Suprapubic skin (tissue), 4 donors: ENCODE results near the gene TSNAX. TPM values are rescaled to one million over a fixed set of nuclear protein-coding genes. Genes with fewer than 3 reads are reported as not detected.
A peak's percentile ranks its signal among the peaks of the same experiment; 100 is the strongest.

Experiments used
- DNase-seq, 2 donors: peaks; one replicate each; pipeline ENCODE4 v3.0.0-alpha.2; 2019; ENCODE audit warnings: low spot score in 2 of 2
- H3K27ac ChIP-seq: fragments of 200-600 bp; sonication (generic); one replicate; pipeline ENCODE4 v1.5.1; 2019
- H3K27me3 ChIP-seq: fragments of 200-600 bp; sonication (generic); one replicate; pipeline ENCODE4 v1.5.1; 2019
- H3K36me3 ChIP-seq: fragments of 200-600 bp; sonication (generic); one replicate; pipeline ENCODE4 v1.5.1; 2019
- H3K4me1 ChIP-seq: fragments of 200-600 bp; sonication (generic); one replicate; pipeline ENCODE4 v1.5.1; 2019
- H3K4me3 ChIP-seq: fragments of 200-600 bp; sonication (generic); one replicate; pipeline ENCODE4 v1.5.1; 2019; ENCODE audit warnings: mild to moderate bottlenecking
- H3K9me3 ChIP-seq: fragments of 200-600 bp; sonication (generic); one replicate; pipeline ENCODE4 v1.5.1; 2019
- EP300 ChIP-seq: sonication (generic); formaldehyde crosslinking; IDR thresholded peaks from one replicate; pipeline ENCODE4 v1.6.1; 2017; ENCODE audit warnings: antibody characterized with exemption
- POLR2A ChIP-seq, 2 donors: fragments of 450-650 bp; IDR thresholded peaks; one replicate each; pipeline ENCODE4 v1.6.1; 2017; ENCODE audit warnings: antibody characterized with exemption in 2 of 2, mild to moderate bottlenecking in 2 of 2, moderate library complexity in 2 of 2
- POLR2AphosphoS5 ChIP-seq, 3 donors: sonication (generic); formaldehyde crosslinking; IDR thresholded peaks; one replicate each; pipeline ENCODE4 v1.6.1; 2017; ENCODE audit warnings: antibody characterized with exemption in 3 of 3
- WGBS: methylation state at CpG from one replicate; pipeline ENCODE4 v1.1.5; 2018; 5-methylcytosine and 5-hydroxymethylcytosine counted together
- total RNA-seq, 4 donors: library from RNA; depleted of rRNA; stranded (reverse); fragments of >200 nt; gene quantifications; one replicate each; pipeline ENCODE4 v1.1.0, GENCODE V29; 2016
- TF ChIP-seq, protein P1 (sequence below), 2 donors: fragments of 200-600 bp in 1 of 2; fragments of 450-650 bp in 1 of 2; sonication (generic) in 1 of 2; IDR thresholded peaks; one replicate each; pipeline ENCODE4 v1.5.1; 2016 to 2019; ENCODE audit warnings: antibody characterized with exemption in 2 of 2, mild to moderate bottlenecking in 1 of 2, moderate library complexity in 1 of 2

TSNAX gene
- total RNA-seq, 4 donors from 2014 or later, result 18.8 to 36.4 (median 25.4) TPM

DNA sequence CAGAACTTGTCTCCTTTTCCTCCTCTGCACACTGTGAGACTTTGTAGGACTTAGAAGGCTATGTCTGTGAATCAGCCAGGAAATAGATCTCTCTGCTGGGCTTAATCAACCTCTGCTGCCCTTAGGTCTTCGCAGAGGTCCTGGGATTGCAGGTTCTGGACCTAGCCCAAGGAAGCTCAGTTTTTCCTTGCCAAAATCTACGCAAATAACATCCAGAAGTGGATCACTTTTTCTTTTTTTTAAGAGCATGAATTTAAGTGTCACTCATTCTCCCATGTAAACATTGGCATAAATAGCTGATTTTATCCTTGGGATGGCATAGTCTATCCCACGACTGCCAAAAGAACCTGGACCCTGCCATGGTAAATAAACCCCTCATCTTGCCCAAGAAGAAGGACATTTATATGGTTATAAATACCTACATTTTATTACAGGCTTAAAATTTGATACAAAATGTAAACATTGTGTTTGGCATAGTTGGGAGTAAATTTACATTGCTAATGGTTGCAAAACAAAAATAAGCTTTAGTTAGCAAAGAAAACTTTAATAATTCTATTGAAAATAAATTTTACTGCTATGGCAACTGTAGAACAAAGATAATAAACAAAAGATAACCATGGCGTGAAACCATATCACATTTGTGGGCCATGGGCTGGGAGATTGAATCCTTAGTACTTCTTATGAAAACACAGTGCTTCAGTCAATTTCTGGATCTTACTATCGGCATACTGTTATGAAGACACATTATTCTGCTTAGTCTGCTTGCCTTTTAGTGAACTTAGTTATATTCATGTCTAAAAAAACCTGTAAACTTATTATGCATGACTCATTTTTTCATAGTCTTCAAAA lies 73.6 kb downstream of the TSNAX start:
- no peak for DNase-seq
- WGBS, result 55% methylated on average over 5 of the region's 5 CpGs
- TF ChIP-seq, protein P1, sequence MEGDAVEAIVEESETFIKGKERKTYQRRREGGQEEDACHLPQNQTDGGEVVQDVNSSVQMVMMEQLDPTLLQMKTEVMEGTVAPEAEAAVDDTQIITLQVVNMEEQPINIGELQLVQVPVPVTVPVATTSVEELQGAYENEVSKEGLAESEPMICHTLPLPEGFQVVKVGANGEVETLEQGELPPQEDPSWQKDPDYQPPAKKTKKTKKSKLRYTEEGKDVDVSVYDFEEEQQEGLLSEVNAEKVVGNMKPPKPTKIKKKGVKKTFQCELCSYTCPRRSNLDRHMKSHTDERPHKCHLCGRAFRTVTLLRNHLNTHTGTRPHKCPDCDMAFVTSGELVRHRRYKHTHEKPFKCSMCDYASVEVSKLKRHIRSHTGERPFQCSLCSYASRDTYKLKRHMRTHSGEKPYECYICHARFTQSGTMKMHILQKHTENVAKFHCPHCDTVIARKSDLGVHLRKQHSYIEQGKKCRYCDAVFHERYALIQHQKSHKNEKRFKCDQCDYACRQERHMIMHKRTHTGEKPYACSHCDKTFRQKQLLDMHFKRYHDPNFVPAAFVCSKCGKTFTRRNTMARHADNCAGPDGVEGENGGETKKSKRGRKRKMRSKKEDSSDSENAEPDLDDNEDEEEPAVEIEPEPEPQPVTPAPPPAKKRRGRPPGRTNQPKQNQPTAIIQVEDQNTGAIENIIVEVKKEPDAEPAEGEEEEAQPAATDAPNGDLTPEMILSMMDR (IDR thresholded peaks at IDR 0.05), result no peak
- TF ChIP-seq POLR2A (IDR thresholded peaks at IDR 0.05) (no peak), POLR2AphosphoS5 (IDR thresholded peaks at IDR 0.05) (no peak), EP300 (no peak)

GRCh38 chr1:231602673-231602984 lies 74.2 kb downstream of the TSNAX start:
- Histone ChIP-seq H3K4me1 (peaks cover 28% of the 10 kb centered on the region), H3K27ac (no peak overlapping the region), H3K4me3 (no peak overlapping the region), H3K36me3 (no peaks in the 10 kb centered on the region), H3K27me3 (no peaks in the 10 kb centered on the region), H3K9me3 (no peaks in the 10 kb centered on the region)
- 74% methylated on average over 4 of the region's 4 CpGs for WGBS
- TF ChIP-seq POLR2A (IDR thresholded peaks at IDR 0.05) (no peak), POLR2AphosphoS5 (IDR thresholded peaks at IDR 0.05) (no peak), EP300 (no peak)
- TF ChIP-seq, protein P1 (IDR thresholded peaks at IDR 0.05), result no peak
- DNase-seq, result no peak

More for the DNA sequence above, 73.6 kb downstream of the TSNAX start:
- no peaks in the 10 kb centered on the region for H3K36me3 ChIP-seq
- H3K27ac ChIP-seq, result no peak overlapping the region
- H3K4me1 ChIP-seq, result peaks cover 28% of the 10 kb centered on the region
- H3K9me3 ChIP-seq, result no peaks in the 10 kb centered on the region
- H3K4me3 ChIP-seq, result no peak overlapping the region
- no peaks in the 10 kb centered on the region for H3K27me3 ChIP-seq

DNA sequence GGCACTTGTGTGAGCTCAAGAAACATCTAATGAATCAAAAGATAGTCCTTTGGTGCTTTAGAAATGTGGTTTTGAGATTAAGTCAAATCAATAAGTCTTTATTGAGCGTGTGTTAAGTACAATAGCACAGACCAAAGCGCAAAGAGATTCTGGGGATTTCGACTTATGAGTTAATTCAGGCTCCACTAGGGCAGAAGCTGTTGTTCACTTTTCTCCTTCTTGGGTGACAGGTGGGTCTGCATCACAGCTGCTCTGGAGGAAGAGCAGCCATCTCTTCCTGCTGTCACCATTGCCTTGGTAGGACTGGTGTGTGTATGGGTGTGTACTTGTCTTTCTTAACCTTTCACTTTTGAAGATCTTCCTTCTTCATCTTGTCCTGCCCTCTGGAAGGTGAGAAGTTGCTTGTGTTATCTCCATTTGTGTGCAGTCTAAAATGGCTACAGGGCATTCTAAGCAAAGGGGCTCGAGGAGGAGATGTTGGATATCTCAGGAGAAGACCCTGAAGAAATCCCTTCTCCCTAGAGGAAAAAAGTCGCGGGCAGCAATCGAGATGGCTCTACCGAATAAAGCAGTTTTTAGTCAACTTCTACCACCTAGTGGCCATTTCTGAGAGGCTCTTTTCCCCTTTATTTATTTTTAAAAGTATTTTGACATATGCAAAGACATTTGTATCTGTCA lies 75.3 kb downstream of the TSNAX start:
- Histone ChIP-seq H3K27me3 (no peaks in the 10 kb centered on the region), H3K27ac (no peak overlapping the region), H3K36me3 (no peaks in the 10 kb centered on the region), H3K9me3 (no peaks in the 10 kb centered on the region), H3K4me1 (peaks cover 28% of the 10 kb centered on the region), H3K4me3 (peak overlapping the region; percentile 50)
- no peak for TF ChIP-seq POLR2AphosphoS5 (IDR thresholded peaks at IDR 0.05)
- TF ChIP-seq, protein P1 (IDR thresholded peaks at IDR 0.05), result peak; percentile 51 to 63
- no peak for DNase-seq
- WGBS, result 34% methylated on average over 8 of the region's 8 CpGs

GRCh38 chr1:231604276-231604621 lies 75.8 kb downstream of the TSNAX start:
- WGBS, result 69% methylated on average over 2 of the region's 2 CpGs
- H3K4me1 ChIP-seq, result peaks cover 28% of the 10 kb centered on the region
- no peak overlapping the region for H3K27ac ChIP-seq
- TF ChIP-seq POLR2A (IDR thresholded peaks at IDR 0.05) (no peak), EP300 (no peak), POLR2AphosphoS5 (IDR thresholded peaks at IDR 0.05) (no peak)
- TF ChIP-seq, protein P1 (IDR thresholded peaks at IDR 0.05), result no peak
- peak overlapping the region; percentile 50 for H3K4me3 ChIP-seq
- no peaks in the 10 kb centered on the region for H3K36me3 ChIP-seq
- H3K27me3 ChIP-seq, result no peaks in the 10 kb centered on the region
- DNase-seq, result no peak
- no peaks in the 10 kb centered on the region for H3K9me3 ChIP-seq
